Measurements from ENCODE around the gene IFTAP. TPM values are rescaled to one million over a fixed set of nuclear protein-coding genes. Genes with fewer than 3 reads are reported as not detected.

IFTAP gene
- total RNA-seq, 1 experiment from 2014 or later = 19.9 TPM

DNA sequence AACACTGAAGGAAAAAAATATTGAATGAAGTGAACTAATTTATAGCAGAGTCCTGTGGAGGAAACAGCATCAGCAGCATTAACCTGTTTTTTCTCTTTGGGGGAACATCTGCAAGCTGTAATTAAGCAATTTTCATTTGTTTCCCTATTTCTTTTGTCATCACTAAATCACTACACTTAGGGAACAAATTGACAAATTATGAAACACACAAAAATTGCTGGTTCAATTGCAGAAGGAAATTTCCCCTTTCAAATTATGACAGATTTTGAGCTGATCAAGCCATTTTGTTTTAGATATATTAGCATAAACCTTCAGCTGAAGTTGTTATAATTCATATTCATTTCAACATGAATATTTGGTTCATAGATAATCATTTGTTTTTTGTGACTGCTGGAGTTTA, 25.9 kb downstream of the IFTAP start:
- Mint-ChIP-seq H3K27ac (no peak overlapping the region), H3K4me1 (no peaks in the 10 kb centered on the region), H3K36me3 (ENCODE audit: insufficient read depth in 1 of 3, low read depth in 3 of 3) (no peaks in the 10 kb centered on the region), H3K4me3 (no peak overlapping the region), H3K27me3 (ENCODE audit: low read depth) (no peaks in the 10 kb centered on the region), H3K9me3 (no peaks in the 10 kb centered on the region)
- Histone ChIP-seq H2BK20ac (ENCODE audit: low read depth, low read length, poor library complexity, severe bottlenecking) (no peak overlapping the region), H3K56ac (ENCODE audit: insufficient read length, low read depth, low read length) (no peak overlapping the region), H2AFZ (ENCODE audit: low read length) (no peak overlapping the region), H3K18ac (ENCODE audit: insufficient read length, low read depth, low read length) (no peak overlapping the region), H2BK120ac (ENCODE audit: low read depth, low read length, poor library complexity, severe bottlenecking) (no peak overlapping the region), H2AK5ac (ENCODE audit: insufficient read length, low read length) (no peak overlapping the region), H4K20me1 (ENCODE audit: control insufficient read depth, insufficient read depth, insufficient read length) (no peaks in the 10 kb centered on the region), H3T11ph (ENCODE audit: low read length) (no peak overlapping the region), H3K4me2 (ENCODE audit: insufficient read depth, insufficient read length, low read length) (no peak overlapping the region), H3K79me1 (ENCODE audit: insufficient read depth, low read depth, low read length, poor library complexity, severe bottlenecking) (no peaks in the 10 kb centered on the region), H3K4me1 (ENCODE audit: insufficient read depth, low read length) (no peaks in the 10 kb centered on the region), H4K91ac (ENCODE audit: insufficient read length, low read depth, low read length) (no peak overlapping the region), H2BK15ac (ENCODE audit: low read depth, low read length) (no peak overlapping the region), H3K79me2 (ENCODE audit: insufficient read depth, low read length) (no peaks in the 10 kb centered on the region), H3K23me2 (ENCODE audit: insufficient read length, low read depth, low read length, poor library complexity, severe bottlenecking) (no peaks in the 10 kb centered on the region), H4K5ac (ENCODE audit: insufficient read length, low read depth, low read length) (no peak overlapping the region), H3K23ac (ENCODE audit: insufficient read length, low read depth, low read length) (no peak overlapping the region), H3K4ac (ENCODE audit: low read depth, low read length) (no peak overlapping the region), H2BK5ac (ENCODE audit: insufficient read length, low read length) (no peak overlapping the region), H3K27me3 (ENCODE audit: insufficient read depth, low read length) (no peaks in the 10 kb centered on the region), H3K27ac (ENCODE audit: insufficient read length, low read depth, low read length) (no peak overlapping the region), H3K14ac (ENCODE audit: insufficient read depth, low read length) (no peak overlapping the region), H3K9me3 (ENCODE audit: control insufficient read depth, low read depth, low read length) (no peaks in the 10 kb centered on the region), H2BK12ac (ENCODE audit: insufficient read length, low read depth, low read length) (no peak overlapping the region), H3K9ac (ENCODE audit: extremely low read depth, insufficient read length, low read length) (no peak overlapping the region), H4K8ac (replicated peaks; ENCODE audit: insufficient read length, low read depth, low read length) (no peak overlapping the region)
- TF ChIP-seq, protein P1, sequence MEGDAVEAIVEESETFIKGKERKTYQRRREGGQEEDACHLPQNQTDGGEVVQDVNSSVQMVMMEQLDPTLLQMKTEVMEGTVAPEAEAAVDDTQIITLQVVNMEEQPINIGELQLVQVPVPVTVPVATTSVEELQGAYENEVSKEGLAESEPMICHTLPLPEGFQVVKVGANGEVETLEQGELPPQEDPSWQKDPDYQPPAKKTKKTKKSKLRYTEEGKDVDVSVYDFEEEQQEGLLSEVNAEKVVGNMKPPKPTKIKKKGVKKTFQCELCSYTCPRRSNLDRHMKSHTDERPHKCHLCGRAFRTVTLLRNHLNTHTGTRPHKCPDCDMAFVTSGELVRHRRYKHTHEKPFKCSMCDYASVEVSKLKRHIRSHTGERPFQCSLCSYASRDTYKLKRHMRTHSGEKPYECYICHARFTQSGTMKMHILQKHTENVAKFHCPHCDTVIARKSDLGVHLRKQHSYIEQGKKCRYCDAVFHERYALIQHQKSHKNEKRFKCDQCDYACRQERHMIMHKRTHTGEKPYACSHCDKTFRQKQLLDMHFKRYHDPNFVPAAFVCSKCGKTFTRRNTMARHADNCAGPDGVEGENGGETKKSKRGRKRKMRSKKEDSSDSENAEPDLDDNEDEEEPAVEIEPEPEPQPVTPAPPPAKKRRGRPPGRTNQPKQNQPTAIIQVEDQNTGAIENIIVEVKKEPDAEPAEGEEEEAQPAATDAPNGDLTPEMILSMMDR (conservative IDR thresholded peaks at IDR 0.05) = no peak
- DNase-seq = no peak

Data from H9 (cell line).